ENCODE measurements around the gene COG2. TPM values are rescaled to one million over a fixed set of nuclear protein-coding genes. Genes with fewer than 3 reads are reported as not detected.

The COG2 gene
- total and polyA plus RNA-seq, 2 of the 8 experiments (the other 6 are each of a cell fraction or from before 2014, with no cell fraction given): 10.3 to 36.7 TPM

- Histone ChIP-seq H3K27ac (ENCODE audit: low read depth, low read length) (no peak overlapping the region), H4K20me1 (replicated peaks in 1 of 2; ENCODE audit: control insufficient read depth in 1 of 2, insufficient read depth in 2 of 2, low read length in 2 of 2) (peaks cover 2 to 3% of the 10 kb centered on the region in 2 experiments), H3K23me2 (ENCODE audit: low read depth, low read length) (no peaks in the 10 kb centered on the region), H3K9me3 (ENCODE audit: insufficient read depth in 2 of 2, low read depth in 1 of 2, low read length in 1 of 2) (no peaks in the 10 kb centered on the region), H4K8ac (ENCODE audit: extremely low read depth, insufficient read depth, low read length) (no peak overlapping the region), H3K27me3 (replicated peaks in 1 of 4; ENCODE audit: control insufficient read depth in 3 of 4, extremely low read depth in 1 of 4, insufficient read depth in 3 of 4, low read length in 3 of 4) (no peaks in the 10 kb centered on the region), H2BK12ac (ENCODE audit: low read depth, low read length) (no peak overlapping the region), H2BK5ac (ENCODE audit: low read depth, low read length) (no peak overlapping the region), H3K18ac (ENCODE audit: extremely low read depth, low read length) (no peak overlapping the region), H3K79me2 (ENCODE audit: control insufficient read depth in 1 of 2, insufficient read depth in 2 of 2, low read length in 2 of 2) (peaks cover 0 to 24% of the 10 kb centered on the region in 2 experiments; a peak in 2 of 4 replicates), H2BK20ac (ENCODE audit: low read length) (no peak overlapping the region), H3K4me2 (ENCODE audit: insufficient read depth in 1 of 2, low read depth in 2 of 2, low read length in 2 of 2) (no peak overlapping the region), H3K79me1 (ENCODE audit: low read depth, low read length) (no peaks in the 10 kb centered on the region), H3K4ac (replicated peaks; ENCODE audit: insufficient read length, low read depth, low read length) (no peak overlapping the region), H3K14ac (ENCODE audit: insufficient read length) (no peak overlapping the region), H4K91ac (replicated peaks; ENCODE audit: insufficient read length, low read length) (no peak overlapping the region), H2BK120ac (replicated peaks; ENCODE audit: low read depth, low read length) (no peak overlapping the region), H2BK15ac (ENCODE audit: low read length) (no peak overlapping the region), H2AK5ac (ENCODE audit: low read depth, low read length) (no peak overlapping the region), H3K23ac (ENCODE audit: insufficient read length) (no peak overlapping the region), H3K36me3 (ENCODE audit: control insufficient read depth in 2 of 4, insufficient read depth in 4 of 4, low read length in 3 of 4) (peaks cover 0 to 35% (median 10%) of the 10 kb centered on the region in 4 experiments; a peak in 5 of 8 replicates), H2AFZ (ENCODE audit: low read length) (no peak overlapping the region), H3K4me3 (ENCODE audit: extremely low read depth in 1 of 4, insufficient read depth in 2 of 4, low read depth in 3 of 4, low read length in 4 of 4) (no peak overlapping the region), H3K56ac (replicated peaks; ENCODE audit: insufficient read length, low read depth, low read length) (no peak overlapping the region), H3K9ac (replicated peaks in 1 of 4; ENCODE audit: extremely low read depth in 1 of 4, low read depth in 3 of 4, low read length in 3 of 4) (no peak overlapping the region), H3K4me1 (replicated peaks in 1 of 4; ENCODE audit: control insufficient read depth in 3 of 4, insufficient read depth in 4 of 4, low read length in 3 of 4) (no peaks in the 10 kb centered on the region), H4K5ac (ENCODE audit: insufficient read length, low read depth, low read length) (no peak overlapping the region)
- FAIRE-seq (no peak), DNase-seq (ENCODE audit: low read depth in 1 of 2, low spot score in 2 of 2) (no peak)
- WGBS, 2 experiments (ENCODE audit: extremely low coverage in 1 of 2, insufficient coverage in 1 of 2, insufficient read length in 1 of 2, insufficient replicate concordance in 2 of 2, low coverage in 1 of 2, low lambda C conversion rate in 2 of 2, missing lambda C conversion rate in 1 of 2): 94% methylated on average over 2 of the region's 2 CpGs; no CpG with 5 or more reads in 1 of the 2 experiments
- ChIA-PET CTCF (ENCODE audit: partially characterized antibody) (interaction anchor here (1.1 kb wide), 1 partner anchor 17 kb away, joined by 5 read pairs; no protein-coding TSS in a partner anchor), POLR2A (ENCODE audit: partially characterized antibody) (interaction anchor here (1.2 kb wide), 1 partner anchor 14 kb away, joined by 4 read pairs; no protein-coding TSS in a partner anchor)
- no peak for TF ChIP-seq TAF7 (optimal IDR thresholded peaks at IDR 0.05; ENCODE audit: borderline replicate concordance, low read depth, low read length)
- TF ChIP-seq POLR2AphosphoS5 (IDR thresholded peaks at IDR 0.05; ENCODE audit: low read depth, low read length): no peak
- TF ChIP-seq RNF2 (IDR thresholded peaks at IDR 0.05; ENCODE audit: borderline replicate concordance, low read depth, low read length, missing control alignments, poor library complexity, severe bottlenecking): no peak
- TF ChIP-seq KDM1A (IDR thresholded peaks at IDR 0.05; ENCODE audit: borderline replicate concordance, low read length): no peak
- TF ChIP-seq MAX (IDR thresholded peaks at IDR 0.05): no peak
- TF ChIP-seq ATF2 (IDR thresholded peaks at IDR 0.05; ENCODE audit: low read length): no peak
- TF ChIP-seq YY1 (IDR thresholded peaks at IDR 0.05; ENCODE audit: low read depth, low read length): no peak
- no peak for TF ChIP-seq BCL11A (IDR thresholded peaks at IDR 0.05; ENCODE audit: low read depth in 2 of 2, low read length in 2 of 2)
- no peak for TF ChIP-seq USF2 (IDR thresholded peaks at IDR 0.05; ENCODE audit: low read length)
- TF ChIP-seq TEAD4 (IDR thresholded peaks at IDR 0.05; ENCODE audit: low read depth, low read length): no peak
- TF ChIP-seq BACH1 (IDR thresholded peaks at IDR 0.05; ENCODE audit: low read length): no peak
Measured at GRCh38 chr1:230658691-230659090, 16.4 kb downstream of the COG2 start.

Data from H1 (cell line).